ENCODE measurements around the gene VGLL4. TPM values are rescaled to one million over a fixed set of nuclear protein-coding genes. Genes with fewer than 3 reads are reported as not detected.

Gene VGLL4
- total RNA-seq, 1 donor from 2014 or later = 96.5 TPM

- DNase-seq (ENCODE audit: low spot score) (peak; percentile 50), ATAC-seq (no peak)
- intact Hi-C loops (cut with DNase I) = no loop called here
These were observed 96.9 kb downstream of the VGLL4 start for GRCh38 chr3:11546657-11547302.

GRCh38 chr3:11545186-11545851, 98.4 kb downstream of the VGLL4 start:
- peak; percentile 61 for ATAC-seq
- DNase-seq (ENCODE audit: low spot score) = peak; percentile 57
- intact Hi-C loops (cut with DNase I) = no loop called here

- intact Hi-C loops (cut with DNase I) = no loop called here
- ATAC-seq (peak; percentile 61), DNase-seq (ENCODE audit: low spot score) (peak; percentile 69)
These were observed 99.1 kb downstream of the VGLL4 start for GRCh38 chr3:11544412-11545181.

GRCh38 chr3:11543948-11544387, 99.7 kb downstream of the VGLL4 start:
- intact Hi-C loops (cut with DNase I) = no loop called here
- no peak for ATAC-seq
- DNase-seq (ENCODE audit: low spot score) = peak; percentile 49

- intact Hi-C loops (cut with DNase I) = no loop called here
- ATAC-seq (no peak), DNase-seq (ENCODE audit: low spot score) (peak; percentile 52)
These were observed 100.4 kb downstream of the VGLL4 start for GRCh38 chr3:11543141-11543947.

GRCh38 chr3:11542551-11542950, 101.2 kb downstream of the VGLL4 start:
- intact Hi-C loops (cut with DNase I) = no loop called here
- ATAC-seq (no peak), DNase-seq (ENCODE audit: low spot score) (peak; percentile 38)

- intact Hi-C loops (cut with DNase I) = no loop called here
- ATAC-seq (no peak), DNase-seq (ENCODE audit: low spot score) (no peak)
These were observed 102.1 kb downstream of the VGLL4 start for GRCh38 chr3:11541321-11542303.

- intact Hi-C loops (cut with DNase I) = no loop called here
- DNase-seq (ENCODE audit: low spot score) = no peak
- ATAC-seq = no peak
These were observed 104.0 kb downstream of the VGLL4 start for GRCh38 chr3:11539677-11540076.

GRCh38 chr3:11539218-11539617, 104.5 kb downstream of the VGLL4 start:
- intact Hi-C loops (cut with DNase I) = no loop called here
- ATAC-seq = no peak
- DNase-seq (ENCODE audit: low spot score) = no peak

- DNase-seq (ENCODE audit: low spot score) = no peak
- ATAC-seq = no peak
- intact Hi-C loops (cut with DNase I) = no loop called here
These were observed 105.1 kb downstream of the VGLL4 start for GRCh38 chr3:11538581-11538980.

GRCh38 chr3:11536936-11537612, 106.6 kb downstream of the VGLL4 start:
- ATAC-seq = no peak
- intact Hi-C loops (cut with DNase I) = no loop called here
- no peak for DNase-seq (ENCODE audit: low spot score)

GRCh38 chr3:11536132-11536935, 107.4 kb downstream of the VGLL4 start:
- ATAC-seq (no peak), DNase-seq (ENCODE audit: low spot score) (peak; percentile 26)
- intact Hi-C loops (cut with DNase I) = no loop called here

GRCh38 chr3:11535243-11535960, 108.3 kb downstream of the VGLL4 start:
- intact Hi-C loops (cut with DNase I) = no loop called here
- no peak for ATAC-seq
- peak; percentile 49 for DNase-seq (ENCODE audit: low spot score)

GRCh38 chr3:11534793-11535101, 109.0 kb downstream of the VGLL4 start:
- DNase-seq (ENCODE audit: low spot score) (peak; percentile 49), ATAC-seq (peak; percentile 4)
- intact Hi-C loops (cut with DNase I) = no loop called here

- intact Hi-C loops (cut with DNase I) = no loop called here
- ATAC-seq (peak; percentile 36), DNase-seq (ENCODE audit: low spot score) (peak; percentile 61)
These were observed 109.5 kb downstream of the VGLL4 start for GRCh38 chr3:11534011-11534792.
